HAP-1 (cell line): ENCODE results near the gene CD83.
A peak's percentile ranks its signal among the peaks of the same experiment; 100 is the strongest.
"Not testable (repeated sequence)": the region's sequence is repeated elsewhere in the genome, so short reads cannot be mapped to it uniquely, and the experiment has no call there.

Experiments
- DNase-seq, 2 experiments: peaks; one replicate each; pipeline ENCODE4 v3.0.0-alpha.2; 2016 to 2020; ENCODE audit warnings: low spot score in 2 of 2
- H3K27me3 ChIP-seq: fragments of 250-450 bp; sonication (Bioruptor Pico); 2 replicates; pipeline ENCODE4 v1.5.1; 2020; ENCODE audit warnings: low read depth, mild to moderate bottlenecking, moderate library complexity
- H3K36me3 ChIP-seq: fragments of 250-450 bp; sonication (Bioruptor Pico); replicated peaks from 2 replicates; pipeline ENCODE4 v1.5.1; 2020; ENCODE audit warnings: mild to moderate bottlenecking
- H3K4me1 ChIP-seq: fragments of 250-450 bp; sonication (Bioruptor Pico); 2 replicates; pipeline ENCODE4 v1.5.1; 2020; ENCODE audit warnings: mild to moderate bottlenecking
- H3K4me3 ChIP-seq: fragments of 250-450 bp; sonication (Bioruptor Pico); 2 replicates; pipeline ENCODE4 v1.5.1; 2020; ENCODE audit warnings: mild to moderate bottlenecking, moderate library complexity
- H3K9me3 ChIP-seq: fragments of 250-450 bp; sonication (Bioruptor Pico); 2 replicates; pipeline ENCODE4 v1.5.1; 2020; ENCODE audit warnings: mild to moderate bottlenecking, moderate library complexity
- in situ Hi-C: fragments of 300-500 bp; cut with MboI; formaldehyde crosslinking; loops from 3 replicates; pipeline ENCODE4 v1.14.3; 2020; ENCODE audit warnings: low sequenced_read_pairs, inconsistent platforms, mixed read lengths

Gene CD83

GRCh38 chr6:14138701-14139215 is 21.2 kb downstream of the CD83 start:
- no peak overlapping the region for H3K4me3 ChIP-seq
- H3K36me3 ChIP-seq: no peaks in the 10 kb centered on the region
- in situ Hi-C loops: no loop called here
- H3K9me3 ChIP-seq: no peaks in the 10 kb centered on the region
- peaks cover 16% of the 10 kb centered on the region for H3K4me1 ChIP-seq
- no peak for DNase-seq
- no peaks in the 10 kb centered on the region for H3K27me3 ChIP-seq

GRCh38 chr6:14141351-14142062 is 23.9 kb downstream of the CD83 start:
- DNase-seq: peak in 1 of 2 experiments; percentile 23
- peaks cover 19% of the 10 kb centered on the region for H3K4me1 ChIP-seq
- no peaks in the 10 kb centered on the region for H3K9me3 ChIP-seq
- no peaks in the 10 kb centered on the region for H3K36me3 ChIP-seq
- in situ Hi-C loops: loop anchor here (10.0 kb wide), 1 partner anchor 237 kb away; no protein-coding TSS in a partner anchor
- no peaks in the 10 kb centered on the region for H3K27me3 ChIP-seq
- H3K4me3 ChIP-seq: no peak overlapping the region

GRCh38 chr6:14142063-14142450 is 24.5 kb downstream of the CD83 start:
- no peaks in the 10 kb centered on the region for H3K36me3 ChIP-seq
- H3K4me1 ChIP-seq: peaks cover 19% of the 10 kb centered on the region
- no peak overlapping the region for H3K4me3 ChIP-seq
- H3K27me3 ChIP-seq: no peaks in the 10 kb centered on the region
- no peaks in the 10 kb centered on the region for H3K9me3 ChIP-seq
- no peak for DNase-seq
- in situ Hi-C loops: loop anchor here (10.0 kb wide), 1 partner anchor 237 kb away; no protein-coding TSS in a partner anchor

GRCh38 chr6:14142511-14143223 is 25.1 kb downstream of the CD83 start:
- DNase-seq: no peak
- in situ Hi-C loops: loop anchor here (10.0 kb wide), 1 partner anchor 238 kb away; no protein-coding TSS in a partner anchor
- Histone ChIP-seq H3K27me3 (no peaks in the 10 kb centered on the region), H3K9me3 (no peaks in the 10 kb centered on the region), H3K4me3 (no peak overlapping the region), H3K4me1 (peaks cover 17% of the 10 kb centered on the region), H3K36me3 (no peaks in the 10 kb centered on the region)

GRCh38 chr6:14143305-14143704 is 25.7 kb downstream of the CD83 start:
- in situ Hi-C loops: loop anchor here (10.0 kb wide), 1 partner anchor 239 kb away; no protein-coding TSS in a partner anchor
- H3K27me3 ChIP-seq: no peaks in the 10 kb centered on the region

GRCh38 chr6:14144678-14145113 is 27.1 kb downstream of the CD83 start:
- Histone ChIP-seq H3K36me3 (no peaks in the 10 kb centered on the region), H3K27me3 (no peaks in the 10 kb centered on the region), H3K9me3 (no peaks in the 10 kb centered on the region), H3K4me1 (peaks cover 12% of the 10 kb centered on the region), H3K4me3 (no peak overlapping the region)
- DNase-seq: peak; percentile 80 to 94
- in situ Hi-C loops: loop anchor here (10.0 kb wide), 1 partner anchor 240 kb away; no protein-coding TSS in a partner anchor

More at GRCh38 chr6:14143305-14143704, 25.7 kb downstream of the CD83 start:
- peaks cover 12% of the 10 kb centered on the region for H3K4me1 ChIP-seq
- H3K4me3 ChIP-seq: no peak overlapping the region
- no peak for DNase-seq
- no peaks in the 10 kb centered on the region for H3K9me3 ChIP-seq
- no peaks in the 10 kb centered on the region for H3K36me3 ChIP-seq

GRCh38 chr6:14146506-14147096 is 29.0 kb downstream of the CD83 start:
- no peak overlapping the region for H3K4me3 ChIP-seq
- in situ Hi-C loops: loop anchor here (10.0 kb wide), 1 partner anchor 242 kb away; no protein-coding TSS in a partner anchor
- H3K9me3 ChIP-seq: no peaks in the 10 kb centered on the region
- no peaks in the 10 kb centered on the region for H3K27me3 ChIP-seq
- DNase-seq: no peak
- no peaks in the 10 kb centered on the region for H3K36me3 ChIP-seq
- H3K4me1 ChIP-seq: peaks cover 9% of the 10 kb centered on the region

- H3K27me3 ChIP-seq: no peaks in the 10 kb centered on the region
- no peak for DNase-seq
- in situ Hi-C loops: loop anchor here (10.0 kb wide), 1 partner anchor 243 kb away; no protein-coding TSS in a partner anchor
- H3K36me3 ChIP-seq: no peaks in the 10 kb centered on the region
- no peak overlapping the region for H3K4me3 ChIP-seq
- H3K4me1 ChIP-seq: peaks cover 9% of the 10 kb centered on the region
- no peaks in the 10 kb centered on the region for H3K9me3 ChIP-seq
Observed at GRCh38 chr6:14147891-14148290, 30.3 kb downstream of the CD83 start.

GRCh38 chr6:14148471-14148870 is 30.9 kb downstream of the CD83 start:
- Histone ChIP-seq H3K4me1 (peaks cover 4% of the 10 kb centered on the region; the same call in 1 of the 2 replicates), H3K4me3 (no peak overlapping the region), H3K27me3 (no peaks in the 10 kb centered on the region), H3K36me3 (no peaks in the 10 kb centered on the region), H3K9me3 (no peaks in the 10 kb centered on the region)
- no peak for DNase-seq
- in situ Hi-C loops: loop anchor here (10.0 kb wide), 1 partner anchor 244 kb away; no protein-coding TSS in a partner anchor

- Histone ChIP-seq H3K36me3 (no peaks in the 10 kb centered on the region), H3K9me3 (no peaks in the 10 kb centered on the region), H3K4me1 (peaks cover 4% of the 10 kb centered on the region; the same call in 1 of the 2 replicates), H3K4me3 (no peak overlapping the region), H3K27me3 (no peaks in the 10 kb centered on the region; the same call in 1 of the 2 replicates)
- in situ Hi-C loops: loop anchor here (10.0 kb wide), 1 partner anchor 244 kb away; no protein-coding TSS in a partner anchor
- no peak for DNase-seq
Observed at GRCh38 chr6:14149053-14149738, 31.6 kb downstream of the CD83 start.

GRCh38 chr6:14149739-14150130 is 32.2 kb downstream of the CD83 start:
- Histone ChIP-seq H3K27me3 (no peaks in the 10 kb centered on the region; the same call in 1 of the 2 replicates), H3K36me3 (no peaks in the 10 kb centered on the region), H3K4me1 (peaks cover 3% of the 10 kb centered on the region; the same call in 1 of the 2 replicates), H3K4me3 (no peak overlapping the region), H3K9me3 (no peaks in the 10 kb centered on the region)
- DNase-seq: no peak
- in situ Hi-C loops: loop anchor here (10.0 kb wide), 1 partner anchor 245 kb away; no protein-coding TSS in a partner anchor

GRCh38 chr6:14151300-14151699 is 33.7 kb downstream of the CD83 start:
- H3K4me1 ChIP-seq, H3K9me3 ChIP-seq, in situ Hi-C loops, H3K36me3 ChIP-seq, H3K27me3 ChIP-seq, DNase-seq, H3K4me3 ChIP-seq: not testable (repeated sequence)

GRCh38 chr6:14151773-14152172 is 34.2 kb downstream of the CD83 start:
- H3K27me3 ChIP-seq: no peaks in the 10 kb centered on the region; the same call in 1 of the 2 replicates
- H3K4me1 ChIP-seq: no peaks in the 10 kb centered on the region
- H3K36me3 ChIP-seq: no peaks in the 10 kb centered on the region
- in situ Hi-C loops: no loop called here
- H3K4me3 ChIP-seq: no peak overlapping the region
- H3K9me3 ChIP-seq: no peaks in the 10 kb centered on the region
- no peak for DNase-seq
